ENCODE measurements around the gene CANT1.

DNA sequence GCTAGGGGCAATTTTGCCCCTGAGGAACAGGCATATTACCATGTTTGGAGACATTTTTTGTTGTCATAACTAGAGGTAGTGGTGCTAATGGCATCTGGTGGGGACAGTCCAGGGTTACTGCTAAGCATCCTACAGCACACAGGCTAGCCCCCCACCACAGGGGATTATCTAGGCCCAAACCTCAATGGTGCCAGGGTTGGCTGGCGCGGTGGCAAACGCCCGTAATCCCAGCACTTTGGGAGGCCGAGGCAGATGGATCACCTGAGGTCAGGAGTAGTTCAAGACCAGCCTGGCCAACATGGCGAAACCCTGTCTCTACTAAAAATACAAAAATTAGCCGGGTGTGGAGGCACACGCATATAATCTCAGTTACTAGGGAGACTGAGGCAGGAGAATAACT, 29.6 kb upstream of the CANT1 start:
- TF ChIP-seq, protein P1, sequence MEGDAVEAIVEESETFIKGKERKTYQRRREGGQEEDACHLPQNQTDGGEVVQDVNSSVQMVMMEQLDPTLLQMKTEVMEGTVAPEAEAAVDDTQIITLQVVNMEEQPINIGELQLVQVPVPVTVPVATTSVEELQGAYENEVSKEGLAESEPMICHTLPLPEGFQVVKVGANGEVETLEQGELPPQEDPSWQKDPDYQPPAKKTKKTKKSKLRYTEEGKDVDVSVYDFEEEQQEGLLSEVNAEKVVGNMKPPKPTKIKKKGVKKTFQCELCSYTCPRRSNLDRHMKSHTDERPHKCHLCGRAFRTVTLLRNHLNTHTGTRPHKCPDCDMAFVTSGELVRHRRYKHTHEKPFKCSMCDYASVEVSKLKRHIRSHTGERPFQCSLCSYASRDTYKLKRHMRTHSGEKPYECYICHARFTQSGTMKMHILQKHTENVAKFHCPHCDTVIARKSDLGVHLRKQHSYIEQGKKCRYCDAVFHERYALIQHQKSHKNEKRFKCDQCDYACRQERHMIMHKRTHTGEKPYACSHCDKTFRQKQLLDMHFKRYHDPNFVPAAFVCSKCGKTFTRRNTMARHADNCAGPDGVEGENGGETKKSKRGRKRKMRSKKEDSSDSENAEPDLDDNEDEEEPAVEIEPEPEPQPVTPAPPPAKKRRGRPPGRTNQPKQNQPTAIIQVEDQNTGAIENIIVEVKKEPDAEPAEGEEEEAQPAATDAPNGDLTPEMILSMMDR (IDR thresholded peaks at IDR 0.05): no peak
- TF ChIP-seq POLR2A (IDR thresholded peaks at IDR 0.05): no peak
